Testis (tissue), 3 donors: ENCODE results near the gene TAF1B. TPM values are rescaled to one million over a fixed set of nuclear protein-coding genes. Genes with fewer than 3 reads are reported as not detected.

ENCODE experiments used
- DNase-seq: peaks from one replicate; pipeline ENCODE4 v3.0.0-alpha.2; 2019
- H3K27ac ChIP-seq, 2 donors: fragments of 200-600 bp; sonication (generic); one replicate each; pipeline ENCODE4 v1.5.1; 2019
- H3K27me3 ChIP-seq: fragments of 200-600 bp; sonication (generic); one replicate; pipeline ENCODE4 v1.5.1; 2019
- H3K36me3 ChIP-seq: fragments of 200-600 bp; sonication (generic); one replicate; pipeline ENCODE4 v1.5.1; 2017; ENCODE audit warnings: low read depth; ENCODE audit errors: missing control alignments
- H3K4me1 ChIP-seq: fragments of 200-600 bp; sonication (generic); one replicate; pipeline ENCODE4 v1.5.1; 2019
- H3K4me3 ChIP-seq, 2 donors: fragments of 200-600 bp; sonication (generic); one replicate each; pipeline ENCODE4 v1.5.1; 2017 to 2019
- H3K9me3 ChIP-seq: fragments of 200-600 bp; sonication (generic); one replicate; pipeline ENCODE4 v1.5.1; 2017
- POLR2A ChIP-seq: fragments of 450-650 bp; IDR thresholded peaks from one replicate; pipeline ENCODE4 v1.6.1; 2017; ENCODE audit warnings: antibody characterized with exemption, mild to moderate bottlenecking, moderate library complexity
- WGBS, 2 donors: methylation state at CpG; one replicate each; pipeline ENCODE4 v1.1.5; 2018; 5-methylcytosine and 5-hydroxymethylcytosine counted together
- intact Hi-C: fragments of 100-400 bp; cut with DNase I; formaldehyde crosslinking; loops from one replicate; pipeline ENCODE4 v1.15.1; 2023; ENCODE audit warnings: low total_unique reads
- polyA plus RNA-seq: library from polyadenylated mRNA; stranded (reverse); fragments of 350-450 nt; fragmentation: Illumina TruSeq; extraction: RNeasy Lipid Tissue Mini Kit (QIAGEN cat#74804); gene quantifications from one replicate; pipeline ENCODE4 v1.2.3, GENCODE V29; 2014; ENCODE audit warnings: low read depth, low replicate concordance; ENCODE audit not compliant: insufficient read depth
- total RNA-seq, 2 donors: library from RNA; depleted of rRNA; stranded (reverse); fragments of >200 nt; gene quantifications; one replicate each; pipeline ENCODE4 v1.2.3, GENCODE V29; 2016
- TF ChIP-seq, protein P1 (sequence below), 3 experiments: fragments of 450-650 bp in 2 of 3; fragments of 200-600 bp in 1 of 3; sonication (generic) in 1 of 3; IDR thresholded peaks; one replicate each; pipeline ENCODE4 v1.5.1; 2016 to 2019; ENCODE audit warnings: antibody characterized with exemption in 3 of 3, mild to moderate bottlenecking in 2 of 3, moderate library complexity in 1 of 3

The TAF1B gene
- total and polyA plus RNA-seq, 3 donors from 2014 or later = 13.3 to 22.0 (median 22.0) TPM

DNA sequence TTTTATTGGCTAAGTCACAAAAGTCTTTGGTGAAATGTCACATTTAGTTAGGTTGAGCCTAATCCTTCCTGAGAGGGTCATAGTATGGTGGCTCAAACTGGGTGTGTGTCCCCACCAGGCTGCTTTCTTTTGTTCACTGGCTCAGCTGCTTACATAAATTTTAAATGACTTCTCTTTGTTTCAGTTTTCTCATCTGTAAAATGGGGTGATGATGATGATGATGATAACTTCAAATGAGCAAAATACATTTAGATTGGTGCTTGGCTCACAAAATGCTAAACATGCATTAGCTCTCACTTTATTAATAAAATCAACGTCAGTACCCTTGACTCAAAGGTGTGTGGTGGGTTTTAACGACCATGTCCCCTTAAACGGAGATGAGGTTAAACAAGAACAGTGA lies 7.2 kb upstream of the TAF1B start:
- Histone ChIP-seq H3K4me1 (no peaks in the 10 kb centered on the region), H3K9me3 (no peaks in the 10 kb centered on the region), H3K27me3 (no peaks in the 10 kb centered on the region), H3K27ac (no peak overlapping the region), H3K36me3 (no peaks in the 10 kb centered on the region), H3K4me3 (no peak overlapping the region)
- no peak for TF ChIP-seq POLR2A
- TF ChIP-seq, protein P1, sequence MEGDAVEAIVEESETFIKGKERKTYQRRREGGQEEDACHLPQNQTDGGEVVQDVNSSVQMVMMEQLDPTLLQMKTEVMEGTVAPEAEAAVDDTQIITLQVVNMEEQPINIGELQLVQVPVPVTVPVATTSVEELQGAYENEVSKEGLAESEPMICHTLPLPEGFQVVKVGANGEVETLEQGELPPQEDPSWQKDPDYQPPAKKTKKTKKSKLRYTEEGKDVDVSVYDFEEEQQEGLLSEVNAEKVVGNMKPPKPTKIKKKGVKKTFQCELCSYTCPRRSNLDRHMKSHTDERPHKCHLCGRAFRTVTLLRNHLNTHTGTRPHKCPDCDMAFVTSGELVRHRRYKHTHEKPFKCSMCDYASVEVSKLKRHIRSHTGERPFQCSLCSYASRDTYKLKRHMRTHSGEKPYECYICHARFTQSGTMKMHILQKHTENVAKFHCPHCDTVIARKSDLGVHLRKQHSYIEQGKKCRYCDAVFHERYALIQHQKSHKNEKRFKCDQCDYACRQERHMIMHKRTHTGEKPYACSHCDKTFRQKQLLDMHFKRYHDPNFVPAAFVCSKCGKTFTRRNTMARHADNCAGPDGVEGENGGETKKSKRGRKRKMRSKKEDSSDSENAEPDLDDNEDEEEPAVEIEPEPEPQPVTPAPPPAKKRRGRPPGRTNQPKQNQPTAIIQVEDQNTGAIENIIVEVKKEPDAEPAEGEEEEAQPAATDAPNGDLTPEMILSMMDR (IDR thresholded peaks at IDR 0.05) = no peak
- intact Hi-C loops = no loop called here
- 76 to 89% methylated on average over 3 of the region's 3 CpGs for WGBS, 2 donors
- no peak for DNase-seq

DNA sequence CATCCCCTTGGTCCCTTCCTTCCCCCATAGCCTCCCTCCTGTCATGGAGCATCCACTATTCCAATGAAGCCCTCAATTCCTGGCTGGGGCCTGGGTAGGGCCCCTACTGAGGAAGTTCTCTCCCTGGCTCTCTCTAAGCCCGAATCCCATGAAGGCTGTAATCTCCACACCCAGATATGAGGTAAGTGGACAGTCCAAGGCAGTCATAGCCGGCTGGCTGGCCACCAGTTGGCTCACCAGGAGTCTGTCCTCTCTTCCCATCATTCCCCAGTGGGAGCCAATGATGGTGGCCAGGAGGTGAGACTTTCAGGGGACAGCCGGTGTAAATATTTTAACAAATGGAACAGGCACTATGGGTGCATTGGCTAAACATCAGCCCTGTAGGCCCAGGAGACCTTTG lies 6.8 kb upstream of the TAF1B start:
- intact Hi-C loops = no loop called here
- no peak for DNase-seq
- no peak overlapping the region for H3K4me3 ChIP-seq
- H3K27ac ChIP-seq = no peak overlapping the region
- no peaks in the 10 kb centered on the region for H3K4me1 ChIP-seq
- no peaks in the 10 kb centered on the region for H3K27me3 ChIP-seq
- no peaks in the 10 kb centered on the region for H3K36me3 ChIP-seq
- H3K9me3 ChIP-seq = no peaks in the 10 kb centered on the region
- 88% methylated on average over 3 of the region's 3 CpGs; no CpG with 5 or more reads in 1 of the 2 donors for WGBS, 2 donors
- TF ChIP-seq POLR2A = no peak
- TF ChIP-seq, protein P1 (IDR thresholded peaks at IDR 0.05) = no peak

DNA sequence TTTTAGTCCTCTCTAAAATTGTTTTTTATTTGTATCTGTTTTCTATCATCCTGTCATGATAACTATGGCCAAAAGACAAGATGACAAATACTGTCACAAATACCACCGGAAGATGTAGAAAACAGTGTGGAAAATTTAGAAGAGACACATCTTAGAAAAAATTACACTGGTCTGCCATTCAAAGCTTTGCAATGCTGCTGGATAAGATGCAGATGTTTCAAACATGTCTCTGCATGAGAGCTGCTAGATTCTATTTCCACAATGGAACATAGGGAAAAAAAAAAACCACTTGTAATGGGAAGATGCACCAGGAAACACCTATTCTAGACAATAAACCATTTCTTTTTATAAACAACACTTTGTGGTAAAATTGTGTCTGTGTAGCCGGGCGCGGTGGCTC lies 5.8 kb upstream of the TAF1B start:
- 92 to 94% methylated on average over 4 of the region's 4 CpGs for WGBS, 2 donors
- Histone ChIP-seq H3K9me3 (no peaks in the 10 kb centered on the region), H3K4me1 (no peaks in the 10 kb centered on the region), H3K27ac (no peak overlapping the region), H3K4me3 (no peak overlapping the region), H3K27me3 (no peaks in the 10 kb centered on the region), H3K36me3 (no peaks in the 10 kb centered on the region)
- TF ChIP-seq, protein P1 (IDR thresholded peaks at IDR 0.05) = no peak
- TF ChIP-seq POLR2A = no peak
- intact Hi-C loops = no loop called here
- no peak for DNase-seq

DNA sequence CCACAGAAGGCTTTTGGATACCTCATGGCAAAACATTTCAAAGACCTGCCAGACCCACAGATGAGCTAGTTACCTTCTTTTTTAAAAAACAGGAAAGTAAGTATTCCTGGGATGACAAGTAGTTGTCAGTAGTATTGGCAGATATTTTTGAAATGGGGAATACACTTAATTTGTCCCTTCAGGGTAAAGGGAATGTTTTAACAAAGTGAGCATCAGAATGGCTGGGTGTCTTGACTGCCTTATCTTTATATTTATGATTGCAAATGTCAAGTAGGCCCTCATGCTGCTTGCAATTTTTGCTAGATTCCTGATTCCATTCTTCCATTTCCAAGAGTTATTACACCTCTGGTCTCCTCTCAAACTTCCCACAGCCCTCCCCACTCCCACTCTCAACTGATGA lies 4.9 kb upstream of the TAF1B start:
- TF ChIP-seq POLR2A = no peak
- TF ChIP-seq, protein P1 (IDR thresholded peaks at IDR 0.05) = no peak
- DNase-seq = no peak
- intact Hi-C loops = no loop called here

DNA sequence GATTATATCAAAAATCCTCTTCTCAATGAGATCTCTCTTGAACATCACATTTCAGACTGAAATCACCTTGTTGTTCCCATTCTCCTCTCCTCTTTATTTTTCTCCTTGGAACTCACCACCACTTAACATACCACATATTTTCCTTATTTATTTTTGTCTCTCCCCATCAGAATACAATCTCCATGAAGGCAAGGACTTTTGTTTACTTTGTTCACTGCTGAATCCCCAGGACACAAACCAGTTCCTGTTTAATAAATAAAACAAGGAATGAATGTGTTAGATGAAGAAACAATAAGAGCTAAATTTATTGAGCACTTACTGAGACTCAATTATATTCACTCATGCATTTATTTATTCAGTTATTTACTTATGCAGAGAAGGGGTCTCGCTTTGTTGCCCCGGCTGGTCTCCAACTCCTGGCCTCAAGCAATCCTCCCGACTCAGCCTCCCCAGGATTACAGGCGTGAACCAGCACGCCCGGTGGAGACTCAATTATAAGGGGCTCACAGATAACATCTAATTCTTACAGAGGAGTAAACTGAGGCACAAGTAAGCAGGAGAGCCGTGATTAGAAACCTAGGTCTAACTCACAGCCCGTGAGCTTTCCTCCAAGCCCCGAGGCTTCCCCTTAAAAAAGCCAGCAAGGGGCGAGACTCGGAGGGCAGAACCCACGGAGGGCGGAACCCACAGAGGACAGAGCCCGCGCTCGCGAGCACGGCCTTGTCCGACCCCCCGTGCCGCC lies 616 bp upstream of the TAF1B start:
- Histone ChIP-seq H3K36me3 (no peaks in the 10 kb centered on the region), H3K27me3 (no peaks in the 10 kb centered on the region), H3K27ac (peak overlapping the region; percentile 91 to 92), H3K9me3 (no peaks in the 10 kb centered on the region), H3K4me1 (peaks cover 6% of the 10 kb centered on the region), H3K4me3 (peak overlapping the region; percentile 90 to 97)
- 12 to 14% methylated on average over 16 to 21 of the region's 21 CpGs for WGBS, 2 donors
- DNase-seq = no peak
- intact Hi-C loops = no loop called here
- TF ChIP-seq, protein P1 (IDR thresholded peaks at IDR 0.05) = no peak
- TF ChIP-seq POLR2A = no peak

More for the DNA sequence above, 4.9 kb upstream of the TAF1B start:
- H3K4me1 ChIP-seq = no peaks in the 10 kb centered on the region
- H3K27ac ChIP-seq = no peak overlapping the region
- H3K27me3 ChIP-seq = no peaks in the 10 kb centered on the region
- H3K9me3 ChIP-seq = no peaks in the 10 kb centered on the region
- no peaks in the 10 kb centered on the region for H3K36me3 ChIP-seq
- no peak overlapping the region for H3K4me3 ChIP-seq
